Right lobe of liver (tissue), 6 donors: ENCODE measurements around the gene PHF14. TPM values are rescaled to one million over a fixed set of nuclear protein-coding genes. Genes with fewer than 3 reads are reported as not detected.

Experiments used
- ATAC-seq, 4 donors: fragments of 200-7000 bp; cut with Tn5 transposase; one replicate each; pipeline ENCODE4 v1.9.1; 2020; ENCODE audit warnings: mild to moderate bottlenecking in 4 of 4, moderate library complexity in 4 of 4
- DNase-seq, 3 donors: peaks; one replicate each; pipeline ENCODE4 v3.0.0-alpha.2; 2020
- H3K27ac ChIP-seq, 3 donors: fragments of 200-600 bp; one replicate each; pipeline ENCODE4 v1.8.0; 2022
- H3K27me3 ChIP-seq, 2 donors: fragments of 200-600 bp; one replicate each; pipeline ENCODE4 v1.8.0; 2022
- H3K36me3 ChIP-seq, 4 donors: fragments of 200-600 bp; sonication (generic) in 1 of 4; one replicate each; pipeline versions ENCODE4 v1.5.1 to v1.8.0; 2017 to 2022; ENCODE audit warnings: control low read depth in 1 of 4
- H3K4me1 ChIP-seq, 4 donors: fragments of 200-600 bp; sonication (generic) in 1 of 4; one replicate each; pipeline versions ENCODE4 v1.5.1 to v1.8.0; 2017 to 2022; ENCODE audit warnings: control low read depth in 1 of 4
- H3K4me3 ChIP-seq, 3 donors: fragments of 200-600 bp; one replicate each; pipeline ENCODE4 v1.8.0; 2022
- H3K9me3 ChIP-seq, 4 donors: fragments of 200-600 bp; sonication (generic) in 1 of 4; one replicate each; pipeline versions ENCODE4 v1.5.1 to v1.8.0; 2017 to 2022; ENCODE audit warnings: control low read depth in 1 of 4
- CTCF ChIP-seq, 4 donors: fragments of 200-600 bp in 3 of 4; fragments of 450-650 bp in 1 of 4; IDR thresholded peaks; one replicate each; pipeline versions ENCODE4 v1.5.1 to v1.8.0; 2016 to 2022; ENCODE audit warnings: antibody characterized with exemption in 4 of 4, mild to moderate bottlenecking in 2 of 4
- POLR2A ChIP-seq: fragments of 450-650 bp; IDR thresholded peaks from one replicate; pipeline ENCODE4 v1.6.1; 2017; ENCODE audit warnings: antibody characterized with exemption, mild to moderate bottlenecking
- WGBS: methylation state at CpG from one replicate; pipeline ENCODE4 v1.1.6; 2018; ENCODE audit warnings: low coverage, low lambda C conversion rate; ENCODE audit not compliant: insufficient coverage; ENCODE audit errors: missing lambda C conversion rate; 5-methylcytosine and 5-hydroxymethylcytosine counted together
- intact Hi-C, 2 donors: fragments of 100-400 bp; cut with DNase I; formaldehyde crosslinking; loops; one replicate each; pipeline versions ENCODE4 v1.11.2 to v1.14.1; 2022
- total RNA-seq, 6 experiments: library from RNA; depleted of rRNA in 2 of 6; stranded (reverse); fragments of >200 nt in 2 of 6; fragmentation: NEBNext Ultra II Directional in 3 of 6; extraction: Animal tissue kit (Norgen Biotek cat#: 25700) in 3 of 6; gene quantifications; one replicate each; pipeline versions ENCODE4 v1.1.0 to v1.2.4, GENCODE V29; 2016 to 2023
- donor health status: DM: no; HTN: yes; CAD: no.
- donor health status: DM: no; HTN: no; CAD: no.
- donor health status: DM: no; HTN: no; CAD: no.
- donor health status: DM: no; HTN: yes; CAD: no.
- donor health status: DM: no; HTN: yes; CAD: no.

PHF14 gene
- total RNA-seq, 6 experiments from 2014 or later: 13.5 to 25.7 (median 16.7) TPM

- no peaks in the 10 kb centered on the region for H3K27me3 ChIP-seq
Observed at GRCh38 chr7:11166051-11166450, 192.4 kb downstream of the PHF14 start.

GRCh38 chr7:11168650-11169170 is 195.0 kb downstream of the PHF14 start:
- TF ChIP-seq CTCF (IDR thresholded peaks at IDR 0.05): no peak
- TF ChIP-seq POLR2A: no peak
- Histone ChIP-seq H3K4me3 (no peak overlapping the region), H3K4me1 (peaks cover 0 to 12% (median 2%) of the 10 kb centered on the region in 4 donors), H3K27me3 (no peaks in the 10 kb centered on the region), H3K36me3 (no peaks in the 10 kb centered on the region), H3K9me3 (no peaks in the 10 kb centered on the region), H3K27ac (no peak overlapping the region)
- ATAC-seq (no peak), DNase-seq (no peak)
- intact Hi-C loops: no loop called here
- WGBS: 93% methylated on average over 1 of the region's 1 CpG

More at GRCh38 chr7:11166051-11166450, 192.4 kb downstream of the PHF14 start:
- H3K4me1 ChIP-seq: peaks cover 0 to 10% (median 2%) of the 10 kb centered on the region in 4 donors
- ATAC-seq: no peak
- no peaks in the 10 kb centered on the region for H3K9me3 ChIP-seq
- no peak overlapping the region for H3K4me3 ChIP-seq
- DNase-seq: no peak
- TF ChIP-seq CTCF (IDR thresholded peaks at IDR 0.05) (no peak), POLR2A (no peak)
- no peak overlapping the region for H3K27ac ChIP-seq
- no peaks in the 10 kb centered on the region for H3K36me3 ChIP-seq
- intact Hi-C loops: no loop called here
- WGBS: 91% methylated on average over 1 of the region's 1 CpG

GRCh38 chr7:11170175-11170574 is 196.5 kb downstream of the PHF14 start:
- DNase-seq: no peak
- Histone ChIP-seq H3K4me1 (peaks cover 0 to 12% (median 2%) of the 10 kb centered on the region in 4 donors), H3K9me3 (no peaks in the 10 kb centered on the region), H3K27ac (peak overlapping the region in 1 of 3 donors; percentile 6), H3K27me3 (no peaks in the 10 kb centered on the region), H3K4me3 (no peak overlapping the region), H3K36me3 (no peaks in the 10 kb centered on the region)
- peak; percentile 56 to 88 (median 75) for ATAC-seq
- 34% methylated on average over 2 of the region's 2 CpGs for WGBS
- TF ChIP-seq CTCF (IDR thresholded peaks at IDR 0.05) (no peak), POLR2A (no peak)
- intact Hi-C loops: no loop called here

- H3K36me3 ChIP-seq: no peaks in the 10 kb centered on the region
- H3K9me3 ChIP-seq: no peaks in the 10 kb centered on the region
- 74% methylated on average over 4 of the region's 4 CpGs for WGBS
- no peak for TF ChIP-seq CTCF (IDR thresholded peaks at IDR 0.05)
- H3K27me3 ChIP-seq: no peaks in the 10 kb centered on the region
- peak overlapping the region in 1 of 3 donors; percentile 6 for H3K27ac ChIP-seq
- no peak overlapping the region for H3K4me3 ChIP-seq
- ATAC-seq (peak in 3 of 4 donors; percentile 48 to 83 (median 50)), DNase-seq (no peak)
- intact Hi-C loops: no loop called here
- peaks cover 0 to 12% (median 2%) of the 10 kb centered on the region in 4 donors for H3K4me1 ChIP-seq
Observed at GRCh38 chr7:11170863-11171568, 197.3 kb downstream of the PHF14 start.
